Testis (tissue), 2 donors: ENCODE results near the gene H3-3A.

Experiments
- CTCF ChIP-seq, 3 experiments: fragments of 450-650 bp in 2 of 3; fragments of 200-600 bp in 1 of 3; sonication (generic) in 1 of 3; IDR thresholded peaks; one replicate each; pipeline ENCODE4 v1.5.1; 2016 to 2019; ENCODE audit warnings: antibody characterized with exemption in 3 of 3, mild to moderate bottlenecking in 2 of 3, moderate library complexity in 1 of 3
- POLR2A ChIP-seq: fragments of 450-650 bp; IDR thresholded peaks from one replicate; pipeline ENCODE4 v1.6.1; 2017; ENCODE audit warnings: antibody characterized with exemption, mild to moderate bottlenecking, moderate library complexity

GRCh38 chr1:226117330-226117729, 54.8 kb downstream of the H3-3A start:
- TF ChIP-seq POLR2A (no peak), CTCF (IDR thresholded peaks at IDR 0.05) (no peak)
